Measurements from ENCODE around the gene SEMA3A. TPM values are rescaled to one million over a fixed set of nuclear protein-coding genes. Genes with fewer than 3 reads are reported as not detected.
"Not testable (repeated sequence)": the region's sequence is repeated elsewhere in the genome, so short reads cannot be mapped to it uniquely, and the experiment has no call there.

Gene SEMA3A
- 0.14 and 0.26 TPM in 2 replicates for total RNA-seq

GRCh38 chr7:84194484-84195271, at the start of gene SEMA3A:
TSS of gene SEMA3A (minus strand) at chr7:84194789. CDS start at chr7:84194586, 203 bp downstream.
- Mint-ChIP-seq H3K36me3 (ENCODE audit: low read depth) (no peaks in the 10 kb centered on the region), H3K27me3 (peaks cover 16% of the 10 kb centered on the region), H3K4me3 (peak within 1 kb of the TSS; percentile 94), H3K9me3 (no peaks in the 10 kb centered on the region), H3K27ac (peak within 1 kb of the TSS; percentile 75), H3K4me1 (peaks cover 24% of the 10 kb centered on the region)
- peak; percentile 74 for DNase-seq
- intact Hi-C loops (cut with micrococcal nuclease) = loop anchor here (1.0 kb wide), 1 partner anchor 7 kb away; no protein-coding TSS in a partner anchor

- H3K4me1 Mint-ChIP-seq; intact Hi-C loops (cut with micrococcal nuclease); DNase-seq; H3K27me3 Mint-ChIP-seq; H3K36me3 Mint-ChIP-seq (ENCODE audit: low read depth); H3K4me3 Mint-ChIP-seq; H3K27ac Mint-ChIP-seq: not testable (repeated sequence)
- peaks cover 14% of the 10 kb centered on the region for H3K9me3 Mint-ChIP-seq
These were observed 48.4 kb upstream of the SEMA3A start for GRCh38 chr7:84243037-84243436.

DNA sequence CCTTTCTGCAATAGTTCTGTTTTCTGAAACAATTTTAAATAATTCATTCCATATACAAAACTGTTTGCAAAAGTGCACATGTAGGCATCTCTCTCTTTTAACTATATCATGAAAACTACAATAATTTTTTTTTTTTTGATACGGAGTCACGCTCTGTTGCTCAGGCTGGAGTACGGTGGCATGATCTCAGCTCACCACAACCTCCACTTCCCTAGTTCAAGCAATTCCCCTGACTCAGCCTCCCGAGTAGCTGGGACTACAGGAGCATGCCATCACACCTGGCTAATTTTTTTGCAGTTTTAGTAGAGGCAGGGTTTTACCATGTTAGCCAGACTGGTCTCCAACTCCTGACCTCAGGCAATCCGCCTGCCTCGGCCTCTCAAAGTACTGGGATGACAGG, 44.0 kb upstream of the SEMA3A start:
- intact Hi-C loops (cut with micrococcal nuclease) = no loop called here
- H3K4me1 Mint-ChIP-seq = no peaks in the 10 kb centered on the region
- H3K36me3 Mint-ChIP-seq (ENCODE audit: low read depth) = no peaks in the 10 kb centered on the region
- no peak overlapping the region for H3K27ac Mint-ChIP-seq
- DNase-seq = no peak
- peaks cover 11% of the 10 kb centered on the region for H3K9me3 Mint-ChIP-seq
- no peaks in the 10 kb centered on the region for H3K27me3 Mint-ChIP-seq
- no peak overlapping the region for H3K4me3 Mint-ChIP-seq

DNA sequence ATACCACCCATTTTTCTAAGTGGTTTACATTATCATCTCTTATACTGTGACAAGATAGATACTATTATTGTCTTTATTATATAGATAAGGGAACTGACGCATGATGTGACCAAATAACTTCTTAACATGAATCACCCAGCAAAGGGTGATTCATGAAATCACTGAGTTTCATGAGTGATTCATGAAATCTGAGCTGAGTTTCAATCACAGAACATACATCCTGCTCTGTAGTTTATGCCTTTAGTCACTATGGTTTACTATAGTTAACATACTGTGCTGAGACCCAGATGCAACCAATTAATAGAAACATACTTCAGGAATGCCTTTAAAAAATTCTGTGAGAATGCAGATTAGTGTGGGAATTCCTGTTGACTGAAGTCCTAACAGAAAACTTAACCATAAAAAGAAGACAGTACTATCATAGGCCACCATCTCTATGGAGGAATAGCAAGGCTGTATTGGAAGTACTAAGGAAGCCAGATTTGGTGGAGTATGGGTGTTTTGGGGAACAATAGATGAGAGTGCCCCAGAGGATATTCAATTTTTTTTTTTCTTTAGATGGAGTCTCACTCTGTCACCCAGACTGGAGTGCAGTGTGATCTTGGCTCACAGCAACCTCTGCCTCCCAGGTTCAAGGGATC, 43.1 kb upstream of the SEMA3A start:
- Mint-ChIP-seq H3K4me1 (no peaks in the 10 kb centered on the region), H3K27me3 (no peaks in the 10 kb centered on the region), H3K4me3 (no peak overlapping the region), H3K36me3 (ENCODE audit: low read depth) (no peaks in the 10 kb centered on the region), H3K27ac (no peak overlapping the region), H3K9me3 (peaks cover 3% of the 10 kb centered on the region)
- no peak for DNase-seq
- intact Hi-C loops (cut with micrococcal nuclease) = no loop called here

GRCh38 chr7:84236398-84236797, 41.8 kb upstream of the SEMA3A start:
- Mint-ChIP-seq H3K4me1 (no peaks in the 10 kb centered on the region), H3K27me3 (no peaks in the 10 kb centered on the region), H3K27ac (no peak overlapping the region), H3K9me3 (peaks cover 3% of the 10 kb centered on the region), H3K36me3 (ENCODE audit: low read depth) (no peaks in the 10 kb centered on the region), H3K4me3 (no peak overlapping the region)
- no peak for DNase-seq
- intact Hi-C loops (cut with micrococcal nuclease) = no loop called here

DNA sequence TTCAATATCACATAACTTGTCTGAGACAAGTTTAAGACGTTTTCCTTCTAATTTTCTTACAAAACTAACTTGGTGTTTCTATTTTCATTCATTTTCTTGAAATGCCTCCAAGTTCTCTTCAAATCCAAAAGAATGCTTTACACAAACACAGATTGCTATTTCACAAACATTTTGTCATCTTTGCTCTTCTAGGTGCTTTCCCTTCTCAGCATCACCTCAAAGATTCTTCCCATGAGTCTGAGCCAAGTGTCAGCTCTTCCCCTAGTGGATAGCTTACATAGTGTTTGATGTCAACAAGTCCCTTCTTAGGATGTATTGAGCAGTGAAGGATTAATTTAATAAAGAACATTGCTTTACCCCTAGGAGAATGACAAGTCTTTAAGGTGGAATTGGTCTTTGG, 38.1 kb upstream of the SEMA3A start:
- H3K4me1 Mint-ChIP-seq = no peaks in the 10 kb centered on the region
- H3K36me3 Mint-ChIP-seq (ENCODE audit: low read depth) = no peaks in the 10 kb centered on the region
- intact Hi-C loops (cut with micrococcal nuclease) = no loop called here
- no peaks in the 10 kb centered on the region for H3K9me3 Mint-ChIP-seq
- H3K4me3 Mint-ChIP-seq = no peak overlapping the region
- no peaks in the 10 kb centered on the region for H3K27me3 Mint-ChIP-seq
- no peak for DNase-seq
- no peak overlapping the region for H3K27ac Mint-ChIP-seq

DNA sequence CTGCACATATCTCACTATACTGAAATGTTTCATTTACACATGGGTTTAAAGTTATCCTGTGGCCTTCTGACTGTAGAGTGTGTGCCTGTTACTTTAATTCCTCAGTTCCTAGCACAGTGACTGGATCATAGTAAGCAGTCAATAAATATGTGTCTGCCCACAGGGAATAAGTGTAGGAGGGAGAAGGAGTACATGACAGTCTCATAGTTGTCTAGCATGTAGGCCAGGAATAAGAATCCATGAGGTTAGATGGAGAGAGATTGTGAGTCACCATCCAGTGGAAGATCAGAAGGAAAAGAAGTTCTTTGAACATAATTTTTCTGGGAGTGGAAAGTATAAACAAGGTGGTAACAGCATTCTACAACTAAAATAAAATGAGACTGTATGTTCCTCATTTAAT, 36.6 kb upstream of the SEMA3A start:
- H3K36me3 Mint-ChIP-seq (ENCODE audit: low read depth) = no peaks in the 10 kb centered on the region
- no peak for DNase-seq
- no peak overlapping the region for H3K27ac Mint-ChIP-seq
- intact Hi-C loops (cut with micrococcal nuclease) = no loop called here
- H3K4me1 Mint-ChIP-seq = no peaks in the 10 kb centered on the region
- no peaks in the 10 kb centered on the region for H3K27me3 Mint-ChIP-seq
- no peak overlapping the region for H3K4me3 Mint-ChIP-seq
- no peaks in the 10 kb centered on the region for H3K9me3 Mint-ChIP-seq

- intact Hi-C loops (cut with micrococcal nuclease) = no loop called here
- no peak overlapping the region for H3K27ac Mint-ChIP-seq
- DNase-seq = no peak
- H3K9me3 Mint-ChIP-seq = no peaks in the 10 kb centered on the region
- H3K4me3 Mint-ChIP-seq = no peak overlapping the region
- H3K36me3 Mint-ChIP-seq (ENCODE audit: low read depth) = no peaks in the 10 kb centered on the region
- no peaks in the 10 kb centered on the region for H3K4me1 Mint-ChIP-seq
- no peaks in the 10 kb centered on the region for H3K27me3 Mint-ChIP-seq
These were observed 35.9 kb upstream of the SEMA3A start for GRCh38 chr7:84230491-84230890.

- Mint-ChIP-seq H3K36me3 (ENCODE audit: low read depth) (no peaks in the 10 kb centered on the region), H3K9me3 (no peaks in the 10 kb centered on the region), H3K27me3 (no peaks in the 10 kb centered on the region), H3K4me1 (no peaks in the 10 kb centered on the region), H3K4me3 (no peak overlapping the region), H3K27ac (no peak overlapping the region)
- intact Hi-C loops (cut with micrococcal nuclease) = no loop called here
- no peak for DNase-seq
These were observed 33.9 kb upstream of the SEMA3A start for GRCh38 chr7:84228526-84228925.

- Mint-ChIP-seq H3K27me3 (peaks cover 2% of the 10 kb centered on the region), H3K27ac (no peak overlapping the region), H3K4me1 (no peaks in the 10 kb centered on the region), H3K36me3 (ENCODE audit: low read depth) (no peaks in the 10 kb centered on the region), H3K4me3 (no peak overlapping the region), H3K9me3 (no peaks in the 10 kb centered on the region)
- DNase-seq = no peak
- intact Hi-C loops (cut with micrococcal nuclease) = no loop called here
These were observed 32.2 kb upstream of the SEMA3A start for GRCh38 chr7:84226759-84227158.

GRCh38 chr7:84224505-84224904, 29.9 kb upstream of the SEMA3A start:
- H3K4me3 Mint-ChIP-seq = no peak overlapping the region
- H3K9me3 Mint-ChIP-seq = no peaks in the 10 kb centered on the region
- no peak overlapping the region for H3K27ac Mint-ChIP-seq
- DNase-seq = no peak
- no peaks in the 10 kb centered on the region for H3K4me1 Mint-ChIP-seq
- no peaks in the 10 kb centered on the region for H3K36me3 Mint-ChIP-seq (ENCODE audit: low read depth)
- intact Hi-C loops (cut with micrococcal nuclease) = no loop called here
- peaks cover 2% of the 10 kb centered on the region for H3K27me3 Mint-ChIP-seq

GRCh38 chr7:84219310-84219709, 24.7 kb upstream of the SEMA3A start:
- Mint-ChIP-seq H3K27ac (no peak overlapping the region), H3K36me3 (ENCODE audit: low read depth) (no peaks in the 10 kb centered on the region), H3K4me1 (no peaks in the 10 kb centered on the region)

GRCh38 chr7:84218681-84219080, 24.1 kb upstream of the SEMA3A start:
- H3K4me1 Mint-ChIP-seq = no peaks in the 10 kb centered on the region
- intact Hi-C loops (cut with micrococcal nuclease) = no loop called here

More at GRCh38 chr7:84219310-84219709, 24.7 kb upstream of the SEMA3A start:
- peaks cover 2% of the 10 kb centered on the region for H3K27me3 Mint-ChIP-seq
- no peaks in the 10 kb centered on the region for H3K9me3 Mint-ChIP-seq
- DNase-seq = no peak
- H3K4me3 Mint-ChIP-seq = no peak overlapping the region
- intact Hi-C loops (cut with micrococcal nuclease) = no loop called here

GRCh38 chr7:84216472-84216871, 21.9 kb upstream of the SEMA3A start:
- Mint-ChIP-seq H3K27me3 (no peaks in the 10 kb centered on the region), H3K4me1 (no peaks in the 10 kb centered on the region), H3K4me3 (no peak overlapping the region), H3K36me3 (ENCODE audit: low read depth) (no peaks in the 10 kb centered on the region), H3K9me3 (no peaks in the 10 kb centered on the region), H3K27ac (no peak overlapping the region)
- no peak for DNase-seq
- intact Hi-C loops (cut with micrococcal nuclease) = no loop called here

More at GRCh38 chr7:84218681-84219080, 24.1 kb upstream of the SEMA3A start:
- H3K36me3 Mint-ChIP-seq (ENCODE audit: low read depth) = no peaks in the 10 kb centered on the region
- H3K9me3 Mint-ChIP-seq = no peaks in the 10 kb centered on the region
- DNase-seq = no peak
- H3K27me3 Mint-ChIP-seq = peaks cover 2% of the 10 kb centered on the region
- no peak overlapping the region for H3K4me3 Mint-ChIP-seq
- H3K27ac Mint-ChIP-seq = no peak overlapping the region

All from activated CD4-positive, alpha-beta T cell treated with anti-CD3 and anti-CD28 coated beads, Interleukin-2, amount 10 ng/mL, durations not matched to agents 24 days and 14 days (primary cell).